ENCODE measurements around the gene MAP4K1.
A peak's percentile ranks its signal among the peaks of the same experiment; 100 is the strongest.
"Not testable (repeated sequence)": the region's sequence is repeated elsewhere in the genome, so short reads cannot be mapped to it uniquely, and the experiment has no call there.

The MAP4K1 gene

DNA sequence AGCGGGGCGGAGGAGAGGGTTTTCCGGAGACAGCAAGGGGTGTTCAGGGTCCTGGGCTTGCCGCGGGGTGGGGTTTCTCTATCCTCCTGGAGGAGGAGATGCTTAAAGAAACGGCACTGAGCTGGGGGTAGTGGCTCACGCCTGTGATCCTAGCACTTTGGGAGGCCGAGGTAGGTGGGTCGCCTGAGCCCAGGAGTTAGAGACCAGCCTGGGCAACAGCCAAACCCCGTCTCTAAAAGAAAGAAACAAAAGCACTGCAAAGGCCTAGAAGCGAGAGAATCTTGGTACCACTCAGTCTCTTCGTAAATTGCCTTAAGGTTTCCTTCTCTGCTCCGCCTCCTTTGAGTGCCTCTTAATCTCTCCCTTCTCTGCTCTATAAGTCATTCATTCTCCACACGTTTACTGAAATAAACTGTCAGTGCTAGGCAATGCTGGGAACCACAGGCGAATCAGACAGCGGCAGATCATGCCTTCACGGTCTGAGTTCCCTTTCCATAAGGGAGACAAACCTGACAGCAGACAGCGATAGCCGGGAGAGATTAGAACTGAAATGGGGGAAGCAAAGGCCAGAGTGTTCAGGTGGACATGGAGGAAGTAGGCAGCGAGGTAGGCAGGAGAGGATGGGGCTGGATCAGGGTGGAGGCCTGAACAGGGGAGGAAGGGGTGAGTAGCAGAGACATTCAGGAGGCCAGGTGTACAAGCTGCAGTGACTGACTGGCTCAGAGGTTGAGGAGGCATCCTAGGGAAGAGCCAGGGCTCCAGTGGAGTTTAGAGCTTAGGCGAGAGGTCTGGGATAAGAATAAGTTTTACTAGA lies 1.8 kb upstream of the MAP4K1 start:
- no peak for DNase-seq

DNA sequence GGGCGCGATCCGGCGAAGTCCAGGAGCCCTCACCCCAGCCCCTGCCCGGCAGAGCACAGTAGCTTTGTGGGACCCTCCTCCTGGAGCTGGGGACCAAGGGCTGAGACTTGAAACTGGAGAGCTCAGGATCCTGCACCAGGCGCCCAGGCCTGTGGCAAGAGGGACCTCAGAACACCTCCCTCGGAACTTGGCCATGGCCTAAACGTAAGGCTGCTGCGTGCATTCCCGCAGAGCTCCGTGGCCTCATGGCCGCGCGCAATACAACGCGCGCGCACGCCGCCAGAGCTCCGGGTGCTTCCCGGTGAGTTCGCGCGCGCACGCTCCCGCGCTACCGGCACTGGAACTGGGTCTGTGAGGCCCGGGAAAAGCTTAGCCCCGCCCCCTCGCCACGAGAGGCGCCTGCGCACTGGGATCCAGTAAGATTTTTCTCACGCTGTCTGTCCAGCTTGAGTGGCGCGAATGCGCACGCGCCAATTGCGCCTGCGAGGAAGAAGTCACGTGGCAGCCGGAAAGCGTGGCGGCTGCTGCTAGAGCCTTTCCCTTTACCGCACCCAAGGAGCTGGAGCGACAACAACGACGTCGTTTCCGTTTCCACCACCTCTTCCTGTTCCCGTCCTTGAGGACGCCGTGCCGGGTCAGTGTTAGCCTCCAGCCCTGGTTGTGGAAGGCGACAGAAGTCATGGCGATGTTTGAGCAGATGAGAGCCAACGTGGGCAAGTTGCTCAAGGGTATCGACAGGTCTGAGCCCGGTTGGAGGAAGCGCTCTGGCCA lies 1.0 kb upstream of the MAP4K1 start, which contains the start of gene EIF3K:
TSS of gene EIF3K (plus strand) at position 599 of the 771 bp plus-strand sequence. CDS start at position 680, 81 bp downstream.
- peak; percentile 99 for DNase-seq

DNA sequence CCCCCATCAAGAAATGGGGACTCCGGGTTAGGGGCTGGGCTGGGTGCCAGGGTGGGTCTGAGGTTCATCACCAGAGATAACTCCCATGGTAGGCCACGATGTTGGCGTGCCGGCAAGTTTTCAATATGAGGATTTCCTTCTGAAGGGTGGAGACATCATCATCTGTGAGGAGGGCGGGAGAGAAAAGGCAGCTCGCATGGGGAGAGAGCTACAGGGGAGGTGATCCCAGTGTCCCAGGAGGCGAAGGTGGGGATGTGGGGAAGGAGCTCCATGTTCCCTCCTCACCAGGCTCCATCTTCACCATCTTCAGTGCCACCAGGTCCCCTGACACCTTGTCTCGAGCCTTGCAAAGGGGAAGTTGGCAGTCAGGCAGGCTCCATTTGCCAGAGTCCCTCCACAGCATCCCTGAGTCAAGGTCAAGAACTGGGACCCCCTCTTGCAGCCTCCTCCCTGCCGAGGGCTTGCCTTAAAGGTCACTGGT lies 430 bp downstream of the MAP4K1 start:
- DNase-seq = no peak

DNA sequence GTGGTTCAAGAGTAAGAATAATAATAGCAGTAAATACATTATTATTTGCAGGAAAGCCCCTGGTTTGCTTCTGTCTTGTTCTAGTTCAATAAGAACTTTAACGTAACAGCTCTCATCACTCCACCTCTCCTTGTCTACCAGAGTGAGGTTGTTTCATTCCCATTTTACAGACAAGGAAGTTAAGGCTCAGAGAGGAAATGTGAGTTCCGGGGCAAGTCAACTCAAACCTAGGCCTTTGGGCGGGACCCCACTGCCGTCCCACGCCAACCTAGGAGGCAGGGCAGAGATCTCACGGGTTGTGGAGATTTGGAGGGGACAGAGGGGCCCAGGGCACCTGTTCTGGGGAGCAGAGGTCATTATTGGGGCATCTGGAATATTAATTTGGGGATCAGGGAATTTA lies 1.5 kb downstream of the MAP4K1 start:
- DNase-seq = no peak

DNA sequence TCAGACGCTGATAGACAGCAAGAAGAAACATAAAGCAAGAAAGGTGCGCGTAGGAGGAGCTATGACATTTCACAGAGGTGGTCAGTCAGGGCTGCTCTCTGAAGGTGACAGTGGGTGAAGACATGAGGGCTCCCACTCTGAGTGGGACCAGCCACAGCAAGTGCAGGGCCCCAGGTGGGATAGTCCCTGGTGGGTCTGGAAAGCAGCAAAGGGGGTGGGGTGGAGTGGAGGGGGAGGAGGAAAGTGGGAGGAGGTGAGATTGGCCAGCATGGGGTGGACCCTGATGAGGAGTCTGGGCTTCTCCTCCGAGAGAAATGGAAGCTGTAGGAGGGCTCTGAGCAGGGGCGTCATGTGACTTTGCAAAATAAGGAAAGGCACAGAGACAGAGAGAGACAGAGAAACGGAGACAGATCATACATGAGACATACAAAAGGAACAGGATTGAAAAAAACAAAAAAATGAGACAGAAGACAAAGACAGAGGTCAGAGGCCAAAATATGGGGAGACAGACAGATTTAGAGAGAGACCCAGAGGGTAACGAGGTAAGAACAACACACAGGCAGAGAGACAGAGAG lies 2.7 kb downstream of the MAP4K1 start:
- no peak for DNase-seq

DNA sequence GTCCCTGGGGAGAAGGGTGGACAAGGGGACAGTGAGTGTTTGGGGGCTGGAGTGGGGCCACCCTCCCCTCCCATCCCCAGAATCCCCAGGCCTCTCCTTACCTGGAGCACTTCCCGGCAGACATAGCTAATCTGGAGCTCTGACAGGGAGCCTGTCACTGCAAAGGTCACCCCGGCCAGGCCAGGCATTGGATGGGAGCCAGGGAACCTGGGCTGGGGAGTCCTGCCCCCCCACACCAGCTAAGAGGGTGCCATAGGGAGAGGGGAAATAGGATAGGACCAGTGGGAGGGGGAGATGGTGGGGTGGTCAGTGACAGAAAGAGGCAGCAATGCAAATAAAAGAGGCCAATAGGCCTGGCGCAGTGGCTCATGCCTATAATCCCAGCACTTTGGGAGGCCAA lies 3.5 kb downstream of the MAP4K1 start:
- no peak for DNase-seq

DNA sequence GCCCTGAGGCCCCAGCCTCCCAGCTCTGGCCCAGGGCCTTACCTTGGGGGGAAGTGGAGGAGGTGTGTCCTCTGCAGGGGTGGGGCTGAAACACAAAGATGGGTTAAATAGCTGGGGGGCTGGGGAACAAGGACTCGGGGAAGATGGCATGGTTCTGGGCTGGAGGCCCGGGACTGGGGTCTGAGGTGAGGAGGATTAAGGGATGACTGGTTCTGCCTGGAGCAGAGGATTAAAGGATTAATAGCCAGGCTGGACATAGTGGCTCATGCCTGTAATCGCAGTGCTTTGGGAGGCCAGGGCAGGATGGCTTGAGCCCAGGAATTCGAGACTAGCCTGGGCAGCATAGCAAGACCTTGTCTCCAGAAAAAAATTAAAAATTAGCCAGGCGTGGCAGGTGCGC lies 11.6 kb downstream of the MAP4K1 start:
- DNase-seq = no peak

DNA sequence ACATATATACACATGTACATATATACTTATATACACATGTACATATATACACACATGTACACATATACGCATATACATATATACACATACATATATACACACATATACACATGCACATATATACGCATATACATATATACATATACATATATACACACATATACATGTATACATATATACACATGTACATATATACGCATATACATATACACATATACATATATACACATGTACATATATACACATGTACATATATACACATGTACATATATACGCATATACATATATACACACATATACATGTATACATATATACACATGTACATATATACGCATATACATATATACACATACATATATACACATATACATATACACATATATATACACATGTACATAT lies 14.9 kb downstream of the MAP4K1 start:
- DNase-seq = not testable (repeated sequence)

DNA sequence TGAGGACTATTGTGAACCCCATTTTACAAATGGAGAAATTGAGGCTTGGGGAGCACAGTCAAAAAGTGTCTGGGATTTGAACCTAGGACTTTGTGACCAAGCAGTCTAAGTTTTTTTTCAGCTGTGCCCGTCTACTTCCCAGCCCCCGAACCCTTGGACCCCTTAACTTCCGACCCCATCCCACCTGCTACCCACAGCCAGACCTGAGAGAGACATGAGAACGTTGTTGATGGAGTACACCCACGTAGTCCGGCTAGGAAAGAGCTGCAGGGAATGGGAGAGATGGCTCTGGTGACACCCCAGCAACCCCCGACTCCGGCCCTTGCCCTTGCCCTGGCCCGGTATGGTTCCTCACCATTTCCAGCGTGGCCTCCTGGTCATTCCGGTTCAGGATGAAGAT lies 18.0 kb downstream of the MAP4K1 start:
- no peak for DNase-seq

DNA sequence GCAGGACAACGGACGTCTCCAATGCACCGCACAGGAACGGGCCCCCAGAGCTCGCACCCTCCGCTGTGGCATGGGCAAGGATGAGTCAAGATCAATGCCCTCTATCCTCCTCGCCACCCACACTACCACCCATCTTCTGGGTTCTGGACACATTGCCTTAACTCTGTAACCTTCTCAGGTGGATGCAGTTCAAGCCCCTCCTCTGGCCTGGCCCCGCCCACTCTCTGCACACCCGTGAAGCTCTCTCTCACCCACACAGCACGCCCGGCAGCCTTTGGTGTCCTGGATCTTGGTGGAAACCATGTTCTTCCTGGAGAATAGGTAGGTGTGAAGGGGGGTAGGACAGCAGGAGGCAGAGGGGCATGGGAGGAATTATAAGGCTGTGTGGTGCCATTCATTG lies 20.7 kb downstream of the MAP4K1 start:
- no peak for DNase-seq

DNA sequence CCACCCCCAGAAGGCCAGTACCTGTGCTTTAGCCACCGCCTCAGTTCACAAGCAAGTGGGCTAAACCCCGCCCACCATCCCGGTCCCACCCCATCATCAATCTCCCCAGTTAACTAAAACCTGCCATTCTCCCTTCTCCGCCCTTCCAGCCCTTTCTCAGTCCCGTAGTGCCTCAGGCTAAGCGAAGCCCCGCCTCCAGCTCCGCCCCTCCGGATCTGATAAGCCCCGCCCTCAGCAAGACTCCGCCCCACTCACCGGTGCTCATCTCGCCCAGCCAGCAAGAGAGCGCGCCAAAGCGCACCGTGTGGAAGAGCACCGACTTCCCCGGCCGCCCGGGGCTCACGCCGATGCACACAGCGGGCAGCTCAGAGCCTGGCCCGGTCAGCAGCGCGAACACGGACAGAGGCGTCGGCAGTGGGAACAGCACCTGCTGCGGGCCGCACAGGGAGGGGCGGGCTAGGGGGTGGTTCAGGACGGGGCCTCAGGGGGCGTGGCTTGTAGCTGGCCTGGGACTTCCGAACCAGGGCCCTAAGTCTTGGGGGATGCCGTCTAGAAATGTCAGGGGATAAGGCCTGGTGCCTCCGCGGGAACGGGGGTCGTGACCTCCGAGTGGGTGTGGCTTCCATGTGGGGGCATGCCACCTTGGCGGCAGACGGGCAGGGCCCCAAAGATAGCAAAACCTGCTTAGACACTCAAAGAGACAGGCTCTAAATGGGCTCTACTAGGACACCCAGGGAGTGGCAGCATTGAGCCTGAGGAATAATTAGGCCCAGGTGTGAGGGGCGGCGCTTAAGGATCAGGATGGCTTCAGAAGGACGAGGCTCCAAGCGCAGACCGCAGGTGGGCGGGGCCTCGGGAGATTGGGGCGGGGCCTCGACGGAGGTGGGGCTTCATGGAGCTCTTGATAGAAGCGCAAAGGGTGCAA lies 21.4 kb downstream of the MAP4K1 start:
- peak; percentile 64 for DNase-seq

DNA sequence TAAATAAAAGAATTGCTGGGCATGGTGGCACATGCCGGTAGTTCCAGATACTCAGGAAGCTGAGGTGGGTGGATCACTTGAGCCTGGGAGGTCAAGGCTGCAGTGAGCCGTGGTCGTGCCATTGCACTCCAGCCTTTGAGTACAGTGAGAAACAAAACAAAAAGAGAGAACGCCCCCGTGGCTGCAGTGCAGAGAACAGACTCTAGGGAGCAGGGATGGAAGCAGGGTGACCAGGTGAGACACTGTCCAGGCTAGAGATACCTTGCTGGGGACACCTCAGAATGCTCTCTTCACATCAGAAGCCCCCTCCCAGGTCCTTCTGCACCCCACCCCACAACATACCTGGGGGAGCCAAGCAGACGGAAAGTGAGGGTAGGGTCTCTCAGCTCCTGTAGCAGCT lies 24.8 kb downstream of the MAP4K1 start:
- DNase-seq = no peak

DNA sequence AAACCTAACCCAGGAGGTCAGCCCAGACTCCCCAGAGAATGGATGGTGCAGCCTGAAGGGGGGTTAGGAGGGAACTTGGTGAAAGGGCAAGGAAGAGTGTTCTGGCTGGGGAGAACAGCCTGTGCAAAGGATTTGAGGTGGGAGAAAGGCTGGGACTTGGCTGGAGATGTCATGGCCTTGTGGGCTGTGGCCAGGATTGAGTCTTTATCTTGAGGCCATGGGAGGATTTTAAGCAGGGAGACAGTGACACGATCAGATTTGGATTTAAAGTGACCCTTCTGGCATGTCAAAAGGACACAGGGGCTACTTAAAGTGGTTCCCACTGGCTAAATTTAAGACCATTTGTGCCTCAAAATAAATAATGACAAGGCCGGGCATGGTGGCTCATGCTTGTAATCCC lies 29.7 kb downstream of the MAP4K1 start:
- DNase-seq = no peak

DNA sequence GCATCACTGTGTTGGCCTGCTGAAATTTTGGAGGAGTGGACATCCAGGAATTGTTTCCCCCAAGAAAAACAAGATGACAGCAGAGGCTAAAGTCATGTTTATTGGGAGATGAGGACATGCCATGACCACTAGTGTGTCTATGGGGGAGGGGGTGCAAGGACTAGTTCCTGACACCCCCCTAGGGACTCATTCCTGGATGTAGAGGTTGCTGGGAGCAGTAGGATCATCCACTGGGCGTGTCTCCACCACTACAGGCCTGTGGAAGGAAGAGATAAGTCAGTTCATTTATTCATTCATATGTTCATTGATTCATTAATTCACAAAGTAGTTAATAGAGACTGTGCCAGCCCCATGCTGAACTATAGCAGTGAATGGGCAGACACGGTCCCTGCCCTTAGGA lies 30.2 kb downstream of the MAP4K1 start:
- DNase-seq = no peak

DNA sequence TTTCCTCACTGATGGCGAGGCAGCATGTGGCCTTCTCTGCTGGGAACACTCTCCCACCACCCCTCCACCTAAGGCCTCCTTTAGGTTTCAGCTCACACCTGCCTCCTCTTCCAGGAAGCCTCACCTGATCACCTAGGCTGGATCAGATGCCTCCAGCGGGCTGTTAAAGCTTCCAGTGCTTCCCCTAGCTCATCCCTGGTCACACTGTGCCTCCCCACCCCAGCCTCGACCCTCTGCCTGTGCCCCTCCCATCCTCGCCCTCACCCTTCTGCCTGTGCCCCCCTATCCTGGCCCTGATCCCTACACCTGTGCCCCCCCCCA lies 33.8 kb downstream of the MAP4K1 start:
- no peak for DNase-seq

DNA sequence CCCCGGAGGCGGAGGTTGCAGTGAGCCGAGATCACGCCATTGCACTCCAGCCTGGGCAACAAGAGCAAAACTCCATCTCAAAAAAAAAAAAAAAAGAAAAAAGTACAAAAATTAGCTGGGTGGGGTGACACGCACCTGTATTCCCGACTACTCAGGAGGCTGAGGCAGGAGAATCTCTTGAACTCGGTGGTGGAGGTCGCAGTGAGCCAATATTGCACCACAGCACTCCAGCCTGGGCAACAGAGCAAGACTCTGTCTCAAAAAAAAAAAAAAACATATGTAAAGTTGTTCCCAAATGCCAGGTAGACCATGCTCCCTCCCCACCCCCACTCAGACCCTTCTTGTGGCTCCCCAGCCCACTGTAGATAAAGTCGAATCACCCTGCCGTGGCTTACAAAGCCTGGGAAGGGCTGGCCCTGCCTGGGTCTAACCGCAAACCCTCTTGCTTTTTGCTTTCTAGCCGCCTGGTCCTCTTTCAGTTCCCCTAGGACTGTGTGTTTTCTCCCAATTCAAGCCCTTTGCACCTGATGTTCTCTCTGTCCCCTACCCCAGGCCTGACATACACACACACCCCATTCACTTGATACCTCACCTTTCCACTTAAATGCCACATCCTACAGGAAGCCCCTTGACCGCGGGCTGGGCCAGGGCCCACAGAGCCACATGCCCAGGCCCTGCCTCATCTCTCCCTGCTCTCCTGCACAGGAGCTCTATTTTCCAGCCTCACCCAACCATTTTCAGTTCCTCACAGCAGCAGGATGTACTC lies 34.4 kb downstream of the MAP4K1 start:
- DNase-seq = no peak

DNA sequence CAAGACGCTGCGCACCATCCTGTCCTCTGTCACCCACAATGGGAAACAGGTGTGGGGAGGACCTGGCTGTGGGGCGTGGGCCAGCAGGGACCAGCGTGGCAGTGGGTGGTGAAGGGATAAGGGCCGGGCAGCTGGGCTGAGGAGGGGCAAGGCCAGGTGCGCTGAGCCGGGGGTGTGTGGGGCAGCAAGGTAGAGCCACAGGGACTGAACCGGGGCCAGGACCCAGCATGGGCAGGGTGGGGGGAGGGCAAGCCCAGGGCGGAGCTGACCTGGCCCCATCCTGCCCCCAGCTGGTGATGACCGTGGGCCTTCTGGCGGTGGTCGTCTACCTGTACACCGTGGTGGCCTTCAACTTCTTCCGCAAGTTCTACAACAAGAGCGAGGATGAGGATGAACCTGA lies 37.7 kb downstream of the MAP4K1 start:
- DNase-seq = no peak

DNA sequence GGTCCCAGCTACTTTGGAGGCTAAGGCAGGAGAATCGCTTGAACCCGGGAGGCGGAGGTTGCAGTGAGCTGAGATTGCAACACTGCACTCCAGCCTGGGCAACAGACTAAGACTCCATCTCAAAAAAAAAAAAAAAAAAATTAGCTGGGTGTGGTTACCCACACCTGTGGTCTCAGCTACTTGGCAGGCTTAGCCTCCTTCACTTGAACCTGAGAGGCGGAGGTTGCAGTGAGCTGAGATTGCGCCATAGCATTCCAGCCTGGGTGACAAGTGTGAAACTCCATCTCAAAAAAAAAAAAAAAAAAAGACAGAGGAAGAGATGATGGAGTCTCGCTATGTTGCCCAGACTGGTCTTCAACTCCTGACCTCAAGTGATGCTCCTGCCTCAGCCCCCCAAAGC lies 38.4 kb downstream of the MAP4K1 start:
- DNase-seq = not testable (repeated sequence)

DNA sequence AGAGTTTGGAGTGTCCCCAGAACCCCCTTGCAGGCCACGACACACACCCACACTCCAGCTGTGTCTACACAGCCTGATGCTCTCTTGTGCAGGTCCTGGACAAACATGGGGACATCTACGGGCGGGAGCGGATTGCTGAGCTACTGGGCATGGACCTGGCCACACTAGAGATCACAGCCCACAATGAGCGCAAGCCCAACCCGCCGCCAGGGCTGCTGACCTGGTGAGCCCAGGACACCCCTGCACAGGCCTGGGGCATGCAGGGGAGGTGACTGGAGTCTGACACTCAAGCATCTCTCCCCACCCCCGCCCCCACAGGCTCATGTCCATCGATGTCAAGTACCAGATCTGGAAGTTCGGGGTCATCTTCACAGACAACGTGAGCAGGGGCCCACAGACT lies 39.9 kb downstream of the MAP4K1 start:
- no peak for DNase-seq

DNA sequence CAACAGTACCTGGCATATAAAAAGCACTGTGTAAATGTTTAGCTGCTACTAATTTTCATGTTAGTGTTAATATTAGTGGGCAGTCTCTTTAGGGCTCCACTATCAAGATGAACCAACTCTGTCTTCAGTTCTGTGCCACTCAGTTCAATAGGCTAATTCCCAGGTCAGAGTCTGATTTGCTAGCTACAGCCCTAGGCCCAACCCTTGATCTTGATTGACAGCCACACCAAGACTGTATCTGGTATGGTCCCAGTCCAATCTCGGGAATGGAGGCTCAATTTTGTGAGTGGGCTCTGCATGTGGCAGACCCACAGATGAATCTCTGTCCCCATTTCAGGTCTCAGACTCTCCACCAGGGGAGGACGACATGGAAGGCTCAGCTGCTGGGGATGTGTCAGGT lies 46.1 kb downstream of the MAP4K1 start:
- no peak for DNase-seq

DNA sequence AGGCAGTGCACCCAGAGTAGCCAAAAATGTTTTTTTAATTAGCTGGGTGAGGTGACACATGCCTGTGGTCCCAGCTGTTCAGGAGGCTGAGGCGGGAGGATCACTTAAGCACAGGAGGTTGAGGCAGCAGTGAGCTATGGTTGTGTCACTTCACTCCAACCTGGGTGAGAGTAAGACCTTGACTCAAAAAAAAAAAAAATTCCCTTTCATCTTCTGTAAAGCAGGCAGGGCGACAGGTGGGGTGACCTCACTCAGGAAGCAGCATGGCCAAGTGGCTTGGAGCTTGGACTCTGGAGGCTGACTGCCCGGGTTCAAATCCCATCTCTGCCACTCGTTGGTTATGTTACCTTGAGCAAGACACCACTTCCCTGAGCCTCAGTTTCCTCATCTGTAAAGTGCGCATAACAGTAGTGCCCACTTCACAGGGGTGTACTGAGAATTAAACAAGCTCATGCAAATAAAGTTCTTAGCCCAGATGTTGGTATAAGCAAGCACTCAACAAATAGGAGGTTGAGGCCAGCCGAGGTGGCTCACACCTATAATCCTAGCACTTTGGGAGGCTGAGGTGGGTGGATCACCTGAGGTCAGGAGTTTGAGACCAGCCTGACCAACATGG lies 48.3 kb downstream of the MAP4K1 start:
- DNase-seq = no peak

DNA sequence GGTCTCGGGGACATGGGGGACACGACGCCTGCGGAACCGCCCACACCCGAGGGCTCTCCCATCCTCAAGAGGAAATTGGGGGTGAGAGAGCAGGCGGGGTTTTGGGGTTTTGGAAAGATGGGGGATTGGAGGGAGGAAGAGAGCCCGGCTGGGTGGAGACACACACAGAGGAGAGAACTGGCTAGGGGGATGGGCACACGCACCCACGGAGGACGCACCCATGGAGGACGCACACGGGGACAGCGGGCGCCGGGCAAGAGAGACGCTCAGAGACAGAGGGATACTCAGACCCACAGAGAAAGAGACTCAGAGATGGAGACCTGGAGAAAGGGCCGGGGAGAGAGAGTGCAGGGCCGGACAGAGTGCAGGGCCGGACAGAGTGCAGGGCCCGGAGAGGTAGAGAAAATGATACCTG lies 52.1 kb downstream of the MAP4K1 start:
- DNase-seq = no peak
